ENCODE measurements around the gene MRPL51.

The MRPL51 gene

GRCh38 chr12:6534945-6535696, 42.1 kb upstream of the MRPL51 start:
- DNase-seq (ENCODE audit: low spot score in 2 of 2) (no peak), ATAC-seq (ENCODE audit: low read depth) (peak; percentile 11)
- peaks cover 34% of the 10 kb centered on the region for H3K4me1 Mint-ChIP-seq
- H3K36me3 Mint-ChIP-seq, result peaks cover 15% of the 10 kb centered on the region
- no peaks in the 10 kb centered on the region for H3K9me3 Mint-ChIP-seq
- H3K27ac Mint-ChIP-seq, result peak overlapping the region; percentile 89
- H3K27me3 Mint-ChIP-seq, result no peaks in the 10 kb centered on the region
- H3K4me3 Mint-ChIP-seq, result peak overlapping the region; percentile 92

GRCh38 chr12:6534695-6534944, 41.6 kb upstream of the MRPL51 start:
- ATAC-seq (ENCODE audit: low read depth), result peak; percentile 65
- no peaks in the 10 kb centered on the region for H3K27me3 Mint-ChIP-seq
- peak overlapping the region; percentile 92 for H3K4me3 Mint-ChIP-seq
- peaks cover 15% of the 10 kb centered on the region for H3K36me3 Mint-ChIP-seq
- DNase-seq (ENCODE audit: low spot score in 2 of 2), result no peak
- H3K4me1 Mint-ChIP-seq, result peaks cover 29% of the 10 kb centered on the region
- H3K9me3 Mint-ChIP-seq, result no peaks in the 10 kb centered on the region
- peak overlapping the region; percentile 89 for H3K27ac Mint-ChIP-seq

GRCh38 chr12:6533923-6534694, 41.0 kb upstream of the MRPL51 start, which contains the start of gene GAPDH:
TSS of gene GAPDH (plus strand) at chr12:6534517. CDS start at chr12:6534833, 316 bp downstream.
- Mint-ChIP-seq H3K4me3 (peak within 1 kb of the TSS; percentile 92), H3K9me3 (no peaks in the 10 kb centered on the region), H3K27ac (peak within 1 kb of the TSS; percentile 89), H3K4me1 (peaks cover 29% of the 10 kb centered on the region), H3K27me3 (no peaks in the 10 kb centered on the region), H3K36me3 (peaks cover 15% of the 10 kb centered on the region)
- ATAC-seq (ENCODE audit: low read depth) (peak; percentile 71), DNase-seq (ENCODE audit: low spot score in 2 of 2) (peak; percentile 72 to 74)

- Mint-ChIP-seq H3K36me3 (peaks cover 16% of the 10 kb centered on the region), H3K4me3 (peak overlapping the region; percentile 92), H3K9me3 (no peaks in the 10 kb centered on the region), H3K4me1 (peaks cover 29% of the 10 kb centered on the region), H3K27ac (peak overlapping the region; percentile 89), H3K27me3 (no peaks in the 10 kb centered on the region)
- DNase-seq (ENCODE audit: low spot score in 2 of 2), result no peak
- ATAC-seq (ENCODE audit: low read depth), result no peak
Observed at GRCh38 chr12:6533653-6533922, 40.5 kb upstream of the MRPL51 start.

GRCh38 chr12:6532927-6533652, 40.0 kb upstream of the MRPL51 start:
- Mint-ChIP-seq H3K27ac (peak overlapping the region; percentile 79), H3K36me3 (peaks cover 18% of the 10 kb centered on the region), H3K9me3 (no peaks in the 10 kb centered on the region), H3K4me1 (peaks cover 28% of the 10 kb centered on the region), H3K27me3 (no peaks in the 10 kb centered on the region), H3K4me3 (peak overlapping the region; percentile 92)
- no peak for DNase-seq (ENCODE audit: low spot score in 2 of 2)
- ATAC-seq (ENCODE audit: low read depth), result no peak

GRCh38 chr12:6532051-6532926, 39.2 kb upstream of the MRPL51 start:
- H3K27ac Mint-ChIP-seq, result peak overlapping the region; percentile 79
- peak; percentile 26 to 43 for DNase-seq (ENCODE audit: low spot score in 2 of 2)
- no peaks in the 10 kb centered on the region for H3K9me3 Mint-ChIP-seq
- peak; percentile 30 for ATAC-seq (ENCODE audit: low read depth)
- peak overlapping the region; percentile 92 for H3K4me3 Mint-ChIP-seq
- peaks cover 16% of the 10 kb centered on the region for H3K36me3 Mint-ChIP-seq
- no peaks in the 10 kb centered on the region for H3K27me3 Mint-ChIP-seq
- H3K4me1 Mint-ChIP-seq, result peaks cover 24% of the 10 kb centered on the region

- Mint-ChIP-seq H3K4me3 (no peak overlapping the region), H3K27ac (peak overlapping the region; percentile 24), H3K27me3 (no peaks in the 10 kb centered on the region), H3K9me3 (no peaks in the 10 kb centered on the region), H3K36me3 (peaks cover 17% of the 10 kb centered on the region), H3K4me1 (peaks cover 20% of the 10 kb centered on the region)
- ATAC-seq (ENCODE audit: low read depth), result no peak
- DNase-seq (ENCODE audit: low spot score in 2 of 2), result no peak
Observed at GRCh38 chr12:6530576-6531260, 37.7 kb upstream of the MRPL51 start.

- Mint-ChIP-seq H3K4me3 (no peak overlapping the region), H3K27ac (no peak overlapping the region), H3K4me1 (peaks cover 16% of the 10 kb centered on the region), H3K36me3 (peaks cover 23% of the 10 kb centered on the region), H3K9me3 (no peaks in the 10 kb centered on the region), H3K27me3 (no peaks in the 10 kb centered on the region)
- ATAC-seq (ENCODE audit: low read depth) (no peak), DNase-seq (ENCODE audit: low spot score in 2 of 2) (no peak)
Observed at GRCh38 chr12:6529291-6529737, 36.3 kb upstream of the MRPL51 start.

GRCh38 chr12:6528539-6529235, 35.6 kb upstream of the MRPL51 start:
- Mint-ChIP-seq H3K36me3 (peaks cover 28% of the 10 kb centered on the region), H3K27me3 (no peaks in the 10 kb centered on the region), H3K9me3 (no peaks in the 10 kb centered on the region), H3K4me1 (peaks cover 13% of the 10 kb centered on the region), H3K4me3 (no peak overlapping the region), H3K27ac (no peak overlapping the region)
- no peak for ATAC-seq (ENCODE audit: low read depth)
- DNase-seq (ENCODE audit: low spot score in 2 of 2), result no peak

- Mint-ChIP-seq H3K36me3 (peaks cover 29% of the 10 kb centered on the region), H3K4me1 (peaks cover 6% of the 10 kb centered on the region), H3K4me3 (no peak overlapping the region), H3K27ac (no peak overlapping the region), H3K9me3 (no peaks in the 10 kb centered on the region), H3K27me3 (no peaks in the 10 kb centered on the region)
- no peak for ATAC-seq (ENCODE audit: low read depth)
- DNase-seq (ENCODE audit: low spot score in 2 of 2), result no peak
Observed at GRCh38 chr12:6527711-6528110, 34.6 kb upstream of the MRPL51 start.

GRCh38 chr12:6526766-6527525, 33.9 kb upstream of the MRPL51 start:
- Mint-ChIP-seq H3K9me3 (no peaks in the 10 kb centered on the region), H3K27me3 (no peaks in the 10 kb centered on the region), H3K36me3 (peaks cover 33% of the 10 kb centered on the region), H3K4me3 (no peak overlapping the region), H3K27ac (no peak overlapping the region), H3K4me1 (no peaks in the 10 kb centered on the region)
- DNase-seq (ENCODE audit: low spot score in 2 of 2) (no peak), ATAC-seq (ENCODE audit: low read depth) (no peak)

- no peak overlapping the region for H3K4me3 Mint-ChIP-seq
- no peak for ATAC-seq (ENCODE audit: low read depth)
- no peaks in the 10 kb centered on the region for H3K4me1 Mint-ChIP-seq
- no peak for DNase-seq (ENCODE audit: low spot score in 2 of 2)
- H3K36me3 Mint-ChIP-seq, result peaks cover 37% of the 10 kb centered on the region
- no peaks in the 10 kb centered on the region for H3K9me3 Mint-ChIP-seq
- no peaks in the 10 kb centered on the region for H3K27me3 Mint-ChIP-seq
- H3K27ac Mint-ChIP-seq, result no peak overlapping the region
Observed at GRCh38 chr12:6526201-6526600, 33.1 kb upstream of the MRPL51 start.

Measured in memory B cell (primary cell).